Measurements from ENCODE around the gene L3MBTL4. TPM values are rescaled to one million over a fixed set of nuclear protein-coding genes. Genes with fewer than 3 reads are reported as not detected.

Gene L3MBTL4
- total RNA-seq, 1 donor from 2014 or later, result 16.2 TPM

GRCh38 chr18:6022845-6023244 lies 391.9 kb downstream of the L3MBTL4 start:
- no peaks in the 10 kb centered on the region for H3K36me3 ChIP-seq
- no peak for TF ChIP-seq CTCF (IDR thresholded peaks at IDR 0.05)
- no peak for ATAC-seq
- no peak overlapping the region for H3K27ac ChIP-seq
- H3K4me1 ChIP-seq, result no peaks in the 10 kb centered on the region
- H3K4me3 ChIP-seq, result no peak overlapping the region
- DNase-seq, result no peak
- no peaks in the 10 kb centered on the region for H3K9me3 ChIP-seq
- intact Hi-C loops (cut with DNase I), result no loop called here
- H3K27me3 ChIP-seq, result no peaks in the 10 kb centered on the region

GRCh38 chr18:6022074-6022444 lies 392.7 kb downstream of the L3MBTL4 start:
- H3K27me3 ChIP-seq, result no peaks in the 10 kb centered on the region
- no peak for ATAC-seq

GRCh38 chr18:6021306-6022073 lies 393.2 kb downstream of the L3MBTL4 start:
- ATAC-seq (no peak), DNase-seq (no peak)
- no peak overlapping the region for H3K27ac ChIP-seq
- TF ChIP-seq CTCF (IDR thresholded peaks at IDR 0.05), result no peak
- intact Hi-C loops (cut with DNase I), result no loop called here
- no peaks in the 10 kb centered on the region for H3K9me3 ChIP-seq
- no peaks in the 10 kb centered on the region for H3K27me3 ChIP-seq
- no peaks in the 10 kb centered on the region for H3K4me1 ChIP-seq
- H3K36me3 ChIP-seq, result no peaks in the 10 kb centered on the region
- no peak overlapping the region for H3K4me3 ChIP-seq

More at GRCh38 chr18:6022074-6022444, 392.7 kb downstream of the L3MBTL4 start:
- DNase-seq, result no peak
- no peaks in the 10 kb centered on the region for H3K9me3 ChIP-seq
- no peaks in the 10 kb centered on the region for H3K36me3 ChIP-seq
- no peaks in the 10 kb centered on the region for H3K4me1 ChIP-seq
- no peak overlapping the region for H3K27ac ChIP-seq
- intact Hi-C loops (cut with DNase I), result no loop called here
- no peak overlapping the region for H3K4me3 ChIP-seq
- TF ChIP-seq CTCF (IDR thresholded peaks at IDR 0.05), result no peak

- DNase-seq, result no peak
- TF ChIP-seq CTCF (IDR thresholded peaks at IDR 0.05), result no peak
Measured at GRCh38 chr18:6018671-6019070, 396.0 kb downstream of the L3MBTL4 start.

GRCh38 chr18:6017171-6017570 lies 397.5 kb downstream of the L3MBTL4 start:
- no peak for TF ChIP-seq CTCF (IDR thresholded peaks at IDR 0.05)
- no peaks in the 10 kb centered on the region for H3K4me1 ChIP-seq
- ATAC-seq (no peak), DNase-seq (no peak)
- no peak overlapping the region for H3K4me3 ChIP-seq
- H3K36me3 ChIP-seq, result no peaks in the 10 kb centered on the region
- H3K27ac ChIP-seq, result no peak overlapping the region
- H3K27me3 ChIP-seq, result no peaks in the 10 kb centered on the region
- H3K9me3 ChIP-seq, result no peaks in the 10 kb centered on the region
- intact Hi-C loops (cut with DNase I), result no loop called here

More at GRCh38 chr18:6018671-6019070, 396.0 kb downstream of the L3MBTL4 start:
- H3K4me3 ChIP-seq, result no peak overlapping the region
- no peak overlapping the region for H3K27ac ChIP-seq
- intact Hi-C loops (cut with DNase I), result no loop called here
- no peaks in the 10 kb centered on the region for H3K27me3 ChIP-seq
- no peaks in the 10 kb centered on the region for H3K36me3 ChIP-seq
- no peaks in the 10 kb centered on the region for H3K4me1 ChIP-seq
- no peaks in the 10 kb centered on the region for H3K9me3 ChIP-seq
- ATAC-seq, result no peak
